Measurements from ENCODE around the gene CLEC16A. TPM values are rescaled to one million over a fixed set of nuclear protein-coding genes. Genes with fewer than 3 reads are reported as not detected.

CLEC16A gene
- total and polyA plus RNA-seq, 9 of the 15 experiments (the other 6 are each of a cell fraction or from before 2014, with no cell fraction given): 1.00 to 22.3 (median 10.0) TPM

- TF ChIP-seq ARID4B (CRISPR knock-in tag; IDR thresholded peaks at IDR 0.05): no peak
- peak in 1 of 2 experiments; percentile 98; a peak in 2 of 4 replicates for TF ChIP-seq TBL1XR1 (IDR thresholded peaks at IDR 0.05; ENCODE audit: low read length in 2 of 2)
- no peak for TF ChIP-seq PCBP1 (IDR thresholded peaks at IDR 0.05; ENCODE audit: low read depth, low read length, poor library complexity, severe bottlenecking)
- 0 out of 2 replicates have a peak, but pooled peaks have one; percentile 5 for TF ChIP-seq C11orf30 (IDR thresholded peaks at IDR 0.05; ENCODE audit: low read depth)
- TF ChIP-seq SRSF1 (IDR thresholded peaks at IDR 0.05; ENCODE audit: low read depth, low read length): no peak
- TF ChIP-seq NKRF (IDR thresholded peaks at IDR 0.05; ENCODE audit: borderline replicate concordance): 0 out of 2 replicates have a peak, but pooled peaks have one; percentile 37
- no peak for TF ChIP-seq KDM5B (IDR thresholded peaks at IDR 0.05; ENCODE audit: insufficient replicate concordance, low read depth, low read length)
- TF ChIP-seq LCOR (CRISPR knock-in tag; IDR thresholded peaks at IDR 0.05): peak; percentile 87; the same call in 1 of the 2 replicates
- TF ChIP-seq ZBTB7A (IDR thresholded peaks at IDR 0.05; ENCODE audit: borderline replicate concordance, control insufficient read depth, low read depth, low read length): no peak
- TF ChIP-seq, protein P1, sequence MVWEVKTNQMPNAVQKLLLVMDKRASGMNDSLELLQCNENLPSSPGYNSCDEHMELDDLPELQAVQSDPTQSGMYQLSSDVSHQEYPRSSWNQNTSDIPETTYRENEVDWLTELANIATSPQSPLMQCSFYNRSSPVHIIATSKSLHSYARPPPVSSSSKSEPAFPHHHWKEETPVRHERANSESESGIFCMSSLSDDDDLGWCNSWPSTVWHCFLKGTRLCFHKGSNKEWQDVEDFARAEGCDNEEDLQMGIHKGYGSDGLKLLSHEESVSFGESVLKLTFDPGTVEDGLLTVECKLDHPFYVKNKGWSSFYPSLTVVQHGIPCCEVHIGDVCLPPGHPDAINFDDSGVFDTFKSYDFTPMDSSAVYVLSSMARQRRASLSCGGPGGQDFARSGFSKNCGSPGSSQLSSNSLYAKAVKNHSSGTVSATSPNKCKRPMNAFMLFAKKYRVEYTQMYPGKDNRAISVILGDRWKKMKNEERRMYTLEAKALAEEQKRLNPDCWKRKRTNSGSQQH (CRISPR knock-in tag; IDR thresholded peaks at IDR 0.05): no peak
- no peak for TF ChIP-seq RB1 (IDR thresholded peaks at IDR 0.05; ENCODE audit: low read depth)
- TF ChIP-seq BDP1 (IDR thresholded peaks at IDR 0.05; ENCODE audit: insufficient read depth, insufficient read length): no peak
- TF ChIP-seq GTF2F1 (IDR thresholded peaks at IDR 0.05; ENCODE audit: low read depth, low read length): no peak
- no peak for TF ChIP-seq DEAF1 (CRISPR knock-in tag; IDR thresholded peaks at IDR 0.05)
- no peak for TF ChIP-seq ZNF165 (CRISPR knock-in tag; IDR thresholded peaks at IDR 0.05; ENCODE audit: borderline replicate concordance)
- TF ChIP-seq FOXJ2 (tag; IDR thresholded peaks at IDR 0.05): peak; percentile 88
- TF ChIP-seq GABPB2 (CRISPR knock-in tag; conservative IDR thresholded peaks at IDR 0.05): no peak
Measured at GRCh38 chr16:11105038-11105903, 160.9 kb downstream of the CLEC16A start (continued).

Data from K562 (cell line).